ENCODE data around the gene BCKDK. TPM values are rescaled to one million over a fixed set of nuclear protein-coding genes. Genes with fewer than 3 reads are reported as not detected.

The BCKDK gene
- total RNA-seq, 2 donors from 2014 or later: 41.3 to 43.4 TPM

- Histone ChIP-seq H3K9me3 (no peaks in the 10 kb centered on the region), H3K27ac (peak overlapping the region; percentile 98), H3K4me1 (peaks cover 35% of the 10 kb centered on the region), H3K4me3 (no peak overlapping the region), H3K27me3 (no peaks in the 10 kb centered on the region), H3K9ac (ENCODE audit: low read depth in 2 of 2, low read length in 2 of 2) (peak overlapping the region; percentile 24 to 100), H3K36me3 (no peaks in the 10 kb centered on the region)
- intact Hi-C loops (cut with DNase I): no loop called here
- no peak for TF ChIP-seq CTCF (IDR thresholded peaks at IDR 0.05)
- DNase-seq: no peak
These were observed 24.3 kb downstream of the BCKDK start for GRCh38 chr16:31132303-31132979.

- peak overlapping the region; percentile 63 for H3K4me3 ChIP-seq
- peaks cover 30% of the 10 kb centered on the region for H3K4me1 ChIP-seq
- peak overlapping the region; percentile 64 to 100 for H3K9ac ChIP-seq (ENCODE audit: low read depth in 2 of 2, low read length in 2 of 2)
- intact Hi-C loops (cut with DNase I): no loop called here
- H3K27ac ChIP-seq: peak overlapping the region; percentile 98
- no peaks in the 10 kb centered on the region for H3K27me3 ChIP-seq
- TF ChIP-seq CTCF (IDR thresholded peaks at IDR 0.05): no peak
- H3K9me3 ChIP-seq: no peaks in the 10 kb centered on the region
- no peaks in the 10 kb centered on the region for H3K36me3 ChIP-seq
- no peak for DNase-seq
These were observed 24.9 kb downstream of the BCKDK start for GRCh38 chr16:31133046-31133501.

GRCh38 chr16:31134091-31134571 is 25.9 kb downstream of the BCKDK start:
- intact Hi-C loops (cut with DNase I): no loop called here
- no peak for TF ChIP-seq CTCF (IDR thresholded peaks at IDR 0.05)
- peak overlapping the region; percentile 63 for H3K4me3 ChIP-seq
- H3K27me3 ChIP-seq: no peaks in the 10 kb centered on the region
- H3K9ac ChIP-seq (ENCODE audit: low read depth in 2 of 2, low read length in 2 of 2): peak overlapping the region; percentile 33 to 100
- peak overlapping the region; percentile 98 for H3K27ac ChIP-seq
- H3K9me3 ChIP-seq: no peaks in the 10 kb centered on the region
- peak; percentile 27 for DNase-seq
- no peaks in the 10 kb centered on the region for H3K36me3 ChIP-seq
- peaks cover 24% of the 10 kb centered on the region for H3K4me1 ChIP-seq

- intact Hi-C loops (cut with DNase I): no loop called here
These were observed 26.7 kb downstream of the BCKDK start for GRCh38 chr16:31134625-31135534.

More at GRCh38 chr16:31134625-31135534, 26.7 kb downstream of the BCKDK start:
- no peaks in the 10 kb centered on the region for H3K27me3 ChIP-seq
- peak overlapping the region; percentile 79 to 100 for H3K9ac ChIP-seq (ENCODE audit: low read depth in 2 of 2, low read length in 2 of 2)
- peaks cover 20% of the 10 kb centered on the region for H3K4me1 ChIP-seq
- DNase-seq: peak; percentile 80
- H3K9me3 ChIP-seq: no peaks in the 10 kb centered on the region
- no peaks in the 10 kb centered on the region for H3K36me3 ChIP-seq
- H3K4me3 ChIP-seq: peak overlapping the region; percentile 63
- H3K27ac ChIP-seq: peak overlapping the region; percentile 98
- TF ChIP-seq CTCF (IDR thresholded peaks at IDR 0.05): peak; percentile 10

All from colonic mucosa (tissue), 4 donors.